GM18520 (cell line): ENCODE measurements around the gene PXMP2.
A peak's percentile ranks its signal among the peaks of the same experiment; 100 is the strongest.

Source experiments
- ATAC-seq: cut with Tn5 transposase; IDR thresholded peaks from one replicate; pipeline ENCODE4 v1.9.1; 2021; ENCODE audit not compliant: unreplicated experiment

Gene PXMP2

DNA sequence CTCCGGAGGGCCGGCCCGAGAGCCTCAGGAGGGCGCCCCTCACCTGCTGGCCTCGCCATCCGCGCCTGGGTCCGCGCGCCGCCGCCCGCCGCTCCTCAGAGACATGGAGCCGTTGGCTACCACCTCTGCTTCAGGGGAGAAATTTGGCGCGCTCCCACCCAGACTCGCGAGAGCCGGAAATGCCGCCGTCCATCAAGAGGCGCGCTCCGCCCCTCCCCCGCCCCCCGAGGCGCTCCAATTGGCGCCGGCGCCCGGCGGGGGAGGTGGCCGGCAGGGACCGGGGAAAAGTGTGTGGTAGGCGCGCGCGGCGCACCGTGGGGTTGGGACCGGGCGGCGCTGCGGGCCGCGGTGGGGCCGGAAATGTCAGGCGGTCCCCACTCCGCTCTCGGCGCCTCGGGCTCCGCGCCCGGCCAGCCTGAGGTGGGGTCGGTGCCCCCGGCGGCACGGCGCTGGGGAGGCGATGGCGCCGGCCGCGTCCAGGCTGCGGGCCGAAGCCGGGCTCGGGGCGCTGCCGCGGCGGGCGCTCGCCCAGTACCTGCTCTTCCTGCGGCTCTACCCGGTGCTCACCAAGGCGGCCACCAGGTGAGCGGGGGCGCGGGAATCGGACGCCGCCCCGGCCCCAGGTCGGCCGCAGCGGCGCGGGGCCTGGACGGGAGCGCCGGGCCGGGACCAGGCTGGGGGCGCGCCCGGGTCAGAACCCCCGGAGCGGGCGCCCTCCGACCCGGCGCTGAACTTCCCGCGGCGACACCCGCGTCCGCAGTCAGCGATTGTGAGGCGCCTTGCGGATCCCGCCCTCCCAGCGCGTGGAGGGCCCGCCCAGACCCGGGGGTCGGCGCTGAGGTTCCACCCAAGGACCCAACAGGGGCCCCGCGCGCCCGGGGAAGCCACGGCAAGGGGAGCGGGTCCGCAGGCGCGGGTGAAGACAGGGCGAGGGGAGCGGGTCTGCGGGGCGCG, at the start of gene PXMP2, which contains the start of gene POLE:
Gene PXMP2, plus strand, starts transcription at position 377 of the 954 bp plus-strand sequence. Its CDS starts 84 bp downstream, at position 461.
Gene POLE, minus strand, starts transcription at position 132 of the 954 bp plus-strand sequence. Its CDS starts 27 bp downstream, at position 105.
- ATAC-seq, result peak; percentile 92

GRCh38 chr12:132637811-132638210, 49.6 kb upstream of the PXMP2 start:
- ATAC-seq, result no peak

DNA sequence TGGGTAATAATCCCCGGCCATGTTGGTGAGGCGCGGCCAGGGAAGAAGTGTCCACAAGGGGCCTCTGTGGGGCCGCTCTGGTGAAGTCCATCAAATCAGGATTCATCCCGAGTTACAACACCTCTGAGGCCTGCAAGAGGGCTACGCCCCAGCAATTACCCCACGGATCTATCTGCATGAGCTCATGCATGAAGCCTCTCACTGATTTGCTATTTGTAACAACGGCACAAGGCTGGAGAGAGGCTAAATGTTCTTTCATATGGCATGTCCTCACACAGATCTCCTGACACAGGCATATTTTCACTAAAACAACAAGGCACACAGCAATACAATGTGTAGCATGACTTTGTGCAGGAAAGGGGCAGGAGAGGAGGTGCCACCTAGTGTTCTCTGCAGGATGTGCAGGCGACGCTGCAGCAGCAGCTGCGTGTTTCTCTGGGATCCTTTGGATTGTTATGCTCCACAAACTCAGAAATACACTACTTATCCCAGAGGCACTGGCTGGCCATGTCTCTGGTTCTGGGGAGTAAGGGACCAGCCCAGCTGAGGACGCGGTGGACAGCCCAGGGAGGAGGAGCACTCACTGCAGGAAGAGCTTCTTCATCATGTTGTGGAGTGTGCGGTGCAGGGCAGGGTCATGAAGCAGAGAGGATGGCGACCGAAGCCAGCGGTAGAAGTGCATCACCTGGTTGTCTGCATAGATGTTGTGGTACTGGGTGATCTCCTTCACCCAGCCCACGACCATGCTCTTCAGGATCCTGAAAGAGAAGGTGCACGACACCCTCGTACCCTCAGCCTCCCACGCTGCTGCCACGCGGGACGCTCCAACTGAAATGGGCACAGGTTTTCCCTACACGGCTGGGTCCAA, 48.6 kb upstream of the PXMP2 start:
- no peak for ATAC-seq

DNA sequence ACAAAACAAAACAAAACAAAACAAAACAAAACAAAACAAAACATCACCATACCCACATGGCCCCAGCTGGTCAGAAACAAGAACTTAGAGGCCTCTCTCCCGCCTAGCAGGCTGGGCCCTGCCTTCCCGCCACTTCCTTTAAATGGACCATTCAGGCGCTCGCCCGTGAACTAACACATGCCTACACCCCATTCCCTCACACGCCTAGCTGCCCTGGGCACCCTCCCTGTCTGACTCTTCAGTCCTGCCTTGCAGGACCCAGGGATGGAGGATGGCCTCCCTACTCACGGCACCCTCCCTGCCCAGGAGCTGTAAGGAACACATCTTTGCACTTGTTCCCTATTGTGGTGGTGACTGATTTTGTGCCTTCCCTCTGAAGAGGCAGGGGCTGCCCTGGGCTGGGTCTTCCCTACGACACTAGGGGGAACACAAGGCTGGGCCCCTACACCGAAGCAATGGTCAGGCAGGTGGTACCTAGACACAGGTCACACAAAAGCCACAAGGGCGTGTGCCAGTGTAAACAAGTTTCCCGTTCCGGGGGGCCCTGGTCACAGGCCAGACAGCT, 47.3 kb upstream of the PXMP2 start:
- no peak for ATAC-seq

DNA sequence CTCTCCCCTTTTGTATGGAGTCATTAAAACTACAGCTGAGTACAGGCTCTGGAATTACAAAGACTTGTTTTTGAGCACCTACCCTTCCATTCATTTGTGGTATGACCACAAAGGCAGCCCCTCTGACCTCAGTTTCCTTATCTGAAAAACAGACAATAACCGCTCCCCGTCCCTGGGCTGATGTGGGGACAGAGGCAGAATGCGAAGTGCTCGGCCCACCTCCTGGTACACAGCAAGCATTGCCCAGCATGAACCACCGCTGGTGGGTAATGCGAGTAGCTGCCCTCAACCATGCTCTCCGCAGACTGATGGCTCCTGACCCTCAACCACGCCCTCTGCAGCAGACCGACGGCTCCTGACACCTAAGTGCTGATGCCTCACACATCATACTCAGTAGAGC, 46.5 kb upstream of the PXMP2 start:
- ATAC-seq, result no peak

DNA sequence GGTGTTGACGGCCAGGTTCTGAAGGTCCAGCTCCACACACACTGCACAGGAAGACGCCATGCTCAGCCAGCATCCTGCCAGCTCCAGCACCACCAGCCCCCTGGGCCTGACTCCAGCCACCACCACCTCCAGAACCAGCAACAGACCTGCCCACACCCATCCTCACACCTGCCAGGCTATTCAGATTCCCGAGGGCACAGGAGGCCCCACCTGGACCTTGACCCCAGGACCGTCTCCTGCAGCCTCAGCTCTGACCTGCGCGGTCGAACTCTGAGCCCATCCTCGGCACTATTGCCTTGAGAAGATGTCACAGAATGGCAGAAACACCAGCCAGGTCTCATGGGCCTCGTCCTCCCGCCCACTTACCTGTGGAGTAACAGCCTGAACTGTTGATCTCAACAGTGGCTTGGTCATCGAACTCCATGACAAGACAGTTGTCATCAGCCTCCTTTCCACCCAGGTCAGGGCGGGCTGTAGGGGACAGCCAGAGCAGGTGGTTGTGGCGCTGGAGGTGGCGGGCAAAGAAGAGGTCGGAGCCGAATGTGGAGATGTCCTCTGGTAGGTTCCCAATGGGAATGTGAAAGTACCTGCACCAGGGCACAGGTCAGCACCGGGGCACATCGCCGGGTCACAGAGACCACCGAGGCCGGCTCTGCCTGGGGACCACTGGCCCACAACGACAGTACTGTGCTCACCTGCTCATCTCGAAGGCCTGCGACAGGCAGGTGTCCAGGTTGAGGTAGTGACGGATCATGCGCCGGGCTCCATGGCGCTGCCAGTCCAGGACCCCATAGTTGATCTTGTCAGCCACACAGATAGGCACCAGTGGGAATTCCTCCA, 45.4 kb upstream of the PXMP2 start:
- no peak for ATAC-seq

DNA sequence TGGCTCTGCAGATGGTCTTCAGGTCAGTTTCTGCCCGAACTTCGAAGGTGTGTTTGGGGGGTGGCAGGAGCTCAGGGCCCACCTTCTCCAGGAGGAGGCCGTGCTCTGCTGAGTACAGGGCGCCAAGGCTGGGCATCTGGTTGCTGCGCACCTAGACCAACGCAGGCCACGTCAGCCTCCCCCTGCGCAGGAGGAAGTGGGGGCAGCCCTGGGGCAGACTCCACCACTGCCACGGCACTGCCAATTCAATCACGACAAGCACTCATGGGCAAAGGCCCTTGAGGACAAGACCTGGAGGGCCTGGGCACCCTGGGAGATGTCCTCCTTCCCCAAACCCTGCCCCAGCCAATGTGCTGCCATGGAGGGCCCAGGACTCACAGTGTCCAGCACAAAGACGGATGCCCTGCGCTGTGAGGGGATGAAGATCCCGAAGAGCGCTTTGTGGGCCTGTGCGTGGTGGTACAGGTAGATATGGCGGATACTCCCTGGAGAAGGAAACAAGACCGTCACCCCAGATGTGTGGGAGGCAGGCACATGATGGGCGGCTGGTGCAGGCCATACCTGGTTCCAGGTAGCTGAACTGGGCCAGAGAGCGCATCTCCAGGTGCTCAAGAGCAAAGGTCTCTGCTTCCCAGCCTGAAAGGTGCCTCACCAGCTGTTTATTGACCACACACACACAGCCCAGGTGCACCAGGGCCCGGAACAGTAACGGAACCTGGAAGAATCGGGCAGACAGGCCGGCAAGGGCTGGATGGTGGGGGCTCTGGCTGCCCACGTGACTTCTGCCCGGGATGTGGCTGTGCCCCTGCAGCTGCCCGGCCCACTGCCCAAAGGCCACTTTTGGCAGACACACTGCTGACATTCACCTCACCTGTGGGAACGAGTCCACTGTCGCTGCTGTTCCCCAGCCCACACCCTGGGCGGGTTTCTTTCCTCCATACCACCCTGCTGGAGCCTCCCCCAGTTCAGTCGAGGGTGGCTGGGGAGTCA, 44.2 kb upstream of the PXMP2 start:
- no peak for ATAC-seq

- ATAC-seq, result no peak
Observed at GRCh38 chr12:132646850-132647249, 40.5 kb upstream of the PXMP2 start.

DNA sequence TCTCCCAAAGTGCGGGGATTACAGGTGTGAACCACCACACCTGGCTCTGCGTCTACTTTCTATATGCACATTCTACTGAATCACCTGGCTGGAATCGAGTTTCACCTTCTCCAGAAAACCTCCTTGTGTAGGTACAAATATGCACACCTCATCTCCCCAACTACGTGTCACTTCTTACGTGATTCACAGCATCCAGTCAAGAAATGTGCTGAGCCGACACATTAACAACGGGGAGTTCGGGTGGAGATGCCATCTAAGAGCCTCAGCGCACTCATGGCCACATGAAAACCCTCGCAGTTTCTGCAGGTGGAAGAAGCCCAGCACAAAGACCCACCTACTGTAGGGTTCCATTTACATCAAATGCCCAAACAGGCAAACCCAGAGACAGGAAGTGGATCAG, 39.5 kb upstream of the PXMP2 start:
- ATAC-seq, result no peak

DNA sequence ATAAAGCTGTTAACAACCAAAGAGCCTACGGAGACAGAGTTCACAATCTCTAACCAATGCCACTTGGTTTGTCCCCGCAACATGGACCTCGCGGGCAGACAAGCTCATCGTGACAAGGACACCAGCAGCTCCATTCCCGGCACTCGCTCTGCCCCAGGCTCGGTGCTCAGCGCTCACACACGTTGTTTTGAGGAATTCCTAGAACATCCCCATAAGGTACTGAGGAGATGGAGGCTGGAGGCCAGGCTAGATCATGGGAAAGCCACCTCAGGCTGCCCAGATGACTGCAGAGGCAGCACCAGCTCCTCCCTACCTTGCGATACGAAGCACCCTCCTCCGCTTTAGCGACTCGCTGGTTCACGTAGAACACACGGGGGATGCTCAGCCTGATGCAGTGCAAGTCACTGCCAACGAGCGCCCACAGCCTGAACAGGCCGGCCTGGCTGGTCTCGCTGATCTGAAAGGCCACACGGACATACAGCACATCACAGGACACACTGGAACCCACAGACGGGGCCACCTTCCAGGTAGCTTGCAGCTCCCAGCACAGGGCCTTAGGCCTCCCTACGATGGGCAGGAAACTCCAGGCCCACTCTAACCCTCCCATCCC, 38.7 kb upstream of the PXMP2 start:
- no peak for ATAC-seq

DNA sequence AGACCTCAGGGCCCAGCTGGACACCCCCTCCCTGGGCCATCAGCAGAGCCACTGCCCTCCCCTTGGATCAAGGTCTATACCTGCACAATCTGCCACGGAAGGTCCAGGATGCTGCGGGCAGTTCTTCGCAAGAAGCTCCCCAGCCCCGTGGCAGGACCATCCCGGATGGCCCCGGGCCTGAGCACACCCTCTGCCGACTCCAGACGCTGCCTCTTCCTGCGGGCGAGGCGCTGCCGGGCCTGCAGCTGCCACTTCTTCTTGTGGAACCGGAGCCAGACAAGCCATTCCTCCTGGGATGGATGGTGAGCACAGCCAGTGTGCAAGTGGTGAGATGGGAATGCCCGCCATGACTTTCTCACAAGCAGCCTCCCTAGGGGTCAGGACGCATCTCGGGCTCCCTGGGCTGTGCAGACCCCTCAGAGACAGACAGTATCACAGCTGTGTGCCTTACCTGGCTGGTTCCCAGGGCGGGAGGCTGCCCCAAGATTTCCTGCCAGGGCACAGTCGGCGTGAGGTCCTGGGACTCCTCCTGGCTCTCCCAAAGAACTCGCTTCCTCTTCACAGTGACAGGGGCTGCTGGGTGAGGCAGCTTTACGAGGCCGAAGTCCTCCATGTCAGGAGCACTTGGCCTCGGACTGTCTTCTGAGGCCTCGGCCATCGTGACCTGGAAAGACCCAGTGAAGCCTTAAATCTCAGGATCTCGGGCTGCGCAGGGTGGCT, 38.0 kb upstream of the PXMP2 start:
- ATAC-seq, result no peak

GRCh38 chr12:132651444-132652100, 35.8 kb upstream of the PXMP2 start:
- no peak for ATAC-seq

DNA sequence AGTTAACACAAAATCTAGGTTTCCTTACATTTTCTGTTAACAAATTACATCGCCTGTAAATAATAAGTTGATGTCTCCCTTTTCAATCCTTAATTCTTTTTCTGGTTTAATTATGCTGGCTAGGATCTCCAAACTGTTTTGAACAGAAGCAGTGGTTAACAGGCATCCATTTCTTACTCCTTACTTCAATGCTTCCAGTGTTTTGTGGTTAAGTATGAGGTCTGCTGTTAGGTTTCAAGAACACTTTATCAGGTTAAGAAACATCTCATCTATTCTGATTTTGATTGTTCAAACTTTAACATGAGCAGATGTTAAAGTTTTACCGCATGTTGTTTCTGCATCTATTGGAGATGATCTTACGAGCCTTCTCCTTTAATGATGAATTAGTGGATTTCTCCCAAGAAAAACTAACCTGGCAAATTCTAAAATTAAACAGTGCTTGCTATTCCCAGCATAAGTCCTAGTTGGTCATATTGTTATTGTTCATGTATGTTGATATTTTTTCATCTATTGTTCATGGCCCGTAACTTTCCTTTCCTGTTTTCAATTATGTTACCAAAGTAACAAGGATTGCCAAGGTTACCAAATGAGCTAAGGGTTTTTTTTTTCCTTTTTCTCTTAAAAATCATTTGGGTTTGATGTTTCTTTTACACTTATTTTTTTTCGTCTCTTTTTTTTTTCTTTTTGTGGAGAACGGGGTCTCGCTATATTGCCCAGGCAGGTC, 33.7 kb upstream of the PXMP2 start:
- no peak for ATAC-seq

GRCh38 chr12:132657004-132657727, 30.2 kb upstream of the PXMP2 start:
- no peak for ATAC-seq

- no peak for ATAC-seq
Observed at GRCh38 chr12:132658149-132658894, 29.1 kb upstream of the PXMP2 start.

GRCh38 chr12:132659146-132659545, 28.2 kb upstream of the PXMP2 start:
- ATAC-seq, result no peak
